ENCODE measurements around the gene ZFYVE21.

DNA sequence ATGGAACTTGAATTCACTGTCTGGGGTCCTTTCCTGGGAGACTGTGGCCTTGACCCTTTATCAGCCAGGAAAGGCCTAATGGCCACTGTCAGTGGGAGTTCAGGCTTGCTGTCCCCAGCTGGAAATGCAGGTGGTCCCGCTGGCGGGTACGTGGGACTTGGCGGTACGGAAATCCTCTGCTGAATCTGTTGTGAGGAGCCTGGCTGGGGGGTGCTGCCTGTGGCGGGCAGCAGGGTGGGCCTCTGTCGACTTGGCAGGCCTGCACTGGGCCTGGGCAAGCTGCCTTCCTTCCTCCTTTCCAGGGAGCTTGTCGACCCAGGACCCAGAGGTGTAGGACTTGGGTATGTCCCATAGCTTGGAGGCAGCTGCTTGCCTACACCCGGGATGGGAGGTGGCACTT lies 26.3 kb downstream of the ZFYVE21 start:
- no peak for TF ChIP-seq CTCF (IDR thresholded peaks at IDR 0.05)
- TF ChIP-seq POLR2A (IDR thresholded peaks at IDR 0.05): no peak
